ES-I3 (cell line): ENCODE data around the gene HAUS3.
"Not testable (repeated sequence)": the region's sequence is repeated elsewhere in the genome, so short reads cannot be mapped to it uniquely, and the experiment has no call there.

Experiments used
- H3K36me3 ChIP-seq: 2 replicates; pipeline ENCODE4 v1.6.1; 2013; ENCODE audit warnings: mild to moderate bottlenecking, low read length, control low read depth, moderate library complexity; ENCODE audit not compliant: insufficient read depth
- H3K4me1 ChIP-seq: 2 replicates; pipeline ENCODE4 v1.6.1; 2013; ENCODE audit warnings: mild to moderate bottlenecking, control low read depth, low read length; ENCODE audit not compliant: insufficient read depth
- H3K9ac ChIP-seq: 2 replicates; pipeline ENCODE4 v1.6.1; 2013; ENCODE audit warnings: low read depth, mild to moderate bottlenecking, low read length, moderate library complexity
- H3K9me3 ChIP-seq: 2 replicates; pipeline ENCODE4 v1.6.1; 2013; ENCODE audit warnings: mild to moderate bottlenecking, low read length, moderate library complexity; ENCODE audit not compliant: control insufficient read depth, insufficient read depth

The HAUS3 gene

DNA sequence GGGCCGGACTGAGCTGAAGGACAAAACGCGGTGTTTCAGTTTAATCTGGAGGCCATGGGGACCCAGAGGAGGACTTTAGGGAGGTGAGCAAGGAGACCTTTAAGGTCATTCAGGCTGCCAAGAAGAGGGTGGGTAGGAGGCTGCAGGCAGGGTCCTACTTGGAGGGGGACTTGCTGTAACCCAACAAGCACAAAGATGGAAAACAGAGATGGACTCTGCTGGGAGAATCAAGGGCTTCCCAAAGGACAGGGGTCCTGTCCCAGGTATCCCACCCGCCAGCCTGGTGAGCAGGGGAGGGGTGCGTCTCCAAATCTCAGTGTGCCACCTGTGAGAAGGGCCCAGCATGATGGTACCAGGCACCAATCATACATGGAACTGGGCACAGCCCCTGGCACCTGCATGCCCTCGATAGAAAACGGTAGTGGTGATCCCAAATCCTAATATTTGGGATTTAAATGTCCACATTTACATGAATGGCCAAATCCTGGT, 3.9 kb upstream of the HAUS3 start:
- Histone ChIP-seq H3K9ac (no peak overlapping the region), H3K9me3 (peaks cover 12% of the 10 kb centered on the region), H3K36me3 (no peaks in the 10 kb centered on the region), H3K4me1 (peaks cover 1% of the 10 kb centered on the region; the same call in 1 of the 2 replicates)

DNA sequence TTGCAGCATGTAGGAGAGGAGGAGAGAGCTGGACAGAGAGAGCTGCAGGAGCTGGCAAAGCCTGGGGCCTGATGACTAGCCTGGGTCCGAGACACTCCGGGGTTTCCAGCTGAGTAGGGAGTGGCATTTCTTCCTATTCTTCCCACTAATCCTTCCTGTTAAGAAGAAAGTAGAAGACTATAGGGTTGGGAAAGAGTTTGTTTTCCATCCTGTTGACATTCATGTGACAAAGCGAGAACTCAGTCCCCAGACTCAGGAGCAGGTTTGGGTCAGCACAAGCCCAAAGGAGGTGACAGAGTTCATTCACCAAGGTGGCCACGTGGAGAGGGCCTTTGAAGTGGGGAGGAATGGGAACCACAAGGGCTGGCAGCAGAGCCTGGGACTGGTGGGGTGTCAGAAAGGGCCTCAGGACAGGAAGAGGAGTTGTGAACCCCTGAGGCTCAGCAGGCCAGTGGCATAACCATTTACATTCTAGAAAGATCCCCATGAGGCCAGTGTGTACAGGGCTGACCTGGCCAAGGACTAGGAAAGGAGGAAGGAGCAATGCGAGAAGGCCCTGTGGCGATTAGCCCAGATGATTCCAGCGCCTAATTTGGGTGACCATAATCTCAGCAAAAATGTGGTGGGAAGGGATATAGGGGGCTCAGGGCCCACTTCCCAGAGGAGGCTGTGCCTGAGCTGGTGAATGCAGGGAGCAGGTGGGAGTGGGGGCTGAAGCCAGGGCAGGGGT, 3.3 kb upstream of the HAUS3 start:
- Histone ChIP-seq H3K36me3 (no peaks in the 10 kb centered on the region), H3K4me1 (peaks cover 7% of the 10 kb centered on the region; the same call in 1 of the 2 replicates), H3K9ac (no peak overlapping the region), H3K9me3 (peaks cover 12% of the 10 kb centered on the region)

GRCh38 chr4:2243681-2244380, 1.9 kb upstream of the HAUS3 start:
- Histone ChIP-seq H3K9me3 (peaks cover 12% of the 10 kb centered on the region), H3K9ac (no peak overlapping the region), H3K4me1 (peaks cover 8% of the 10 kb centered on the region; the same call in 1 of the 2 replicates), H3K36me3 (no peaks in the 10 kb centered on the region)

GRCh38 chr4:2241003-2241402, 918 bp downstream of the HAUS3 start:
- H3K4me1 ChIP-seq = peaks cover 8% of the 10 kb centered on the region; the same call in 1 of the 2 replicates
- H3K9ac ChIP-seq = peak overlapping the region; percentile 92
- H3K36me3 ChIP-seq = no peaks in the 10 kb centered on the region; the same call in 1 of the 2 replicates
- H3K9me3 ChIP-seq = peaks cover 12% of the 10 kb centered on the region

DNA sequence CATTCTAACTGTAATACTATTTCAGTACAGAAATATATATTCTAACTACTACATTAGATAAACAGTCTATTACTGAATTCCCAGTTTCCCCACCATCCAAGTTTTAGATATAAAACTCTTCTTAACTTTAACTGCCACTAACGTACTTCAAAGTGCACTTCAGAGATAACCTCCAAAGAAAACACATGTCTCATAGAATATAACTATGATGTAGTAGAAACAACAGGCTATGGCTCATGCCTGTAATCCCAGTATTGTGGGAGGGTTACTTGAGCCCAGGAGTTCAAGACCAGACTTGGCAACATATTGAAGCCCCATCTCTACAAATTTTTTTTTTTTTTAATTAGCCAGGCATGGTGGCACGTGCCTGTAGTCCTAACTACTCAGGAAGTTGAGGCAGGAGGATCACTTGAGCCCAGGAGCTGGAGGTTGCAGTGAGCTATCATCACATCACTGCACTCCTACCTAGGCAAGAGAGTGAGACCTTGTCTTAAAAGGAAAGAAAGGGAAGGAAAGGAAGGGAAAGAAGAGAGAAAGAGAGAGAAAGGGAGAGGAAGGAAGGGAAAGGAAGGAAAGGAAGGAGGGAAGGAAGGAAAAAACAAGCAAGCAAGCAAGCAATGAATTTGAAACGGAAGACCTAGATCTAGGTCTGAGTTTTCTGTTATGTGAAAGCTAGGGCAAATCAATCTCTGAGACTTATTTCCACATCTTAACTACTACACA, 4.8 kb downstream of the HAUS3 start:
- H3K4me1 ChIP-seq = peaks cover 8% of the 10 kb centered on the region; the same call in 1 of the 2 replicates
- H3K36me3 ChIP-seq = no peaks in the 10 kb centered on the region; the same call in none of the 2 replicates

GRCh38 chr4:2231082-2231481, 10.8 kb downstream of the HAUS3 start:
- no peaks in the 10 kb centered on the region; the same call in none of the 2 replicates for H3K36me3 ChIP-seq
- no peak overlapping the region for H3K9ac ChIP-seq
- no peaks in the 10 kb centered on the region for H3K4me1 ChIP-seq
- H3K9me3 ChIP-seq = no peaks in the 10 kb centered on the region

More for the DNA sequence above, 4.8 kb downstream of the HAUS3 start:
- H3K9me3 ChIP-seq = no peaks in the 10 kb centered on the region
- H3K9ac ChIP-seq = no peak overlapping the region

GRCh38 chr4:2226261-2226660, 15.7 kb downstream of the HAUS3 start:
- no peaks in the 10 kb centered on the region for H3K9me3 ChIP-seq
- no peak overlapping the region for H3K9ac ChIP-seq
- peaks cover 17% of the 10 kb centered on the region for H3K4me1 ChIP-seq
- no peaks in the 10 kb centered on the region; the same call in 1 of the 2 replicates for H3K36me3 ChIP-seq

- Histone ChIP-seq H3K9ac (no peak overlapping the region), H3K4me1 (peaks cover 24% of the 10 kb centered on the region), H3K9me3 (no peaks in the 10 kb centered on the region), H3K36me3 (no peaks in the 10 kb centered on the region; the same call in 1 of the 2 replicates)
These were observed 19.1 kb downstream of the HAUS3 start for GRCh38 chr4:2222838-2223237.

- peaks cover 24% of the 10 kb centered on the region for H3K4me1 ChIP-seq
- H3K9me3 ChIP-seq, H3K9ac ChIP-seq, H3K36me3 ChIP-seq: not testable (repeated sequence)
These were observed 20.5 kb downstream of the HAUS3 start for GRCh38 chr4:2221378-2221777.

GRCh38 chr4:2220016-2220630, 21.8 kb downstream of the HAUS3 start:
- no peaks in the 10 kb centered on the region for H3K9me3 ChIP-seq
- no peak overlapping the region for H3K9ac ChIP-seq
- H3K4me1 ChIP-seq = peaks cover 24% of the 10 kb centered on the region
- no peaks in the 10 kb centered on the region for H3K36me3 ChIP-seq

- Histone ChIP-seq H3K9ac (no peak overlapping the region), H3K36me3 (no peaks in the 10 kb centered on the region), H3K4me1 (peaks cover 24% of the 10 kb centered on the region), H3K9me3 (no peaks in the 10 kb centered on the region)
These were observed 22.6 kb downstream of the HAUS3 start for GRCh38 chr4:2219233-2219760.

DNA sequence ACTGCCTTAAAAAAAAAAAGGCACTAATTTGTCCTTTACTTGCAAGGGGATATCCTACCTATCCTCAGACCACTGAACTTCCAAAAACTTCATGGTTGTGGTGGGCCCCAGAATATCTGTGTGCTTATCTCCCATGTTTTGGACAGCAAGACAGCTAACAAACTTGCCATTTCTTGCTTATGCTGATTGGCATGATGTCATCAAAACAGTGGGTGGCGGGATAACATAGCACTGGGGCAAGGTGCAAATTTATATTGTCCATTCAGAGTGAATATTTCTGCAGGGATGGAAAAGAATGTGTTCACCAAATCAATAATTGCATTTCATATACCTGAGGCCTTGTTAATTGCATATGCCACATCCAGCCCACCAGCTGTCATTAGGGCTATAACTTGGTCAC, 23.5 kb downstream of the HAUS3 start:
- Histone ChIP-seq H3K9me3 (no peaks in the 10 kb centered on the region), H3K9ac (no peak overlapping the region), H3K4me1 (peaks cover 24% of the 10 kb centered on the region), H3K36me3 (no peaks in the 10 kb centered on the region)

DNA sequence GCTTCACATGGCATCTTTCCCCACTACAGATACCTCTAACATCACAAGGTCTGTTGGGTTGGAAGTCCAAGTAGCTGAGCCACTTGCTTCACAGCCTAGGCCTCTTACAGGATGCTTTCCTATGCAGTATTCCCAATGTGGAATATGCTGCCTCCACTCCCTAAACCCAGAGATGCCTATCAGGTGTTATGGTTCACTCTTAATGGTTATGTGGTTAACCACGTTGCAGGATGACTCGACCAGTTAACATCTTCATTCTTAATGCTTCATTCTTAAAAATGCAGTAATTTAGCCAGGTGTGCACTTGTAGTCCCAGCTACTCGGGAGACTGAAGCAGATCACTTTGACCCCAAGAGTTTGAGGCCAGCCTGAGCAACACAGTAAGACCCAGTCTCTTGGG, 24.2 kb downstream of the HAUS3 start:
- no peaks in the 10 kb centered on the region for H3K36me3 ChIP-seq
- no peak overlapping the region for H3K9ac ChIP-seq
- H3K9me3 ChIP-seq = no peaks in the 10 kb centered on the region
- peaks cover 20% of the 10 kb centered on the region for H3K4me1 ChIP-seq

DNA sequence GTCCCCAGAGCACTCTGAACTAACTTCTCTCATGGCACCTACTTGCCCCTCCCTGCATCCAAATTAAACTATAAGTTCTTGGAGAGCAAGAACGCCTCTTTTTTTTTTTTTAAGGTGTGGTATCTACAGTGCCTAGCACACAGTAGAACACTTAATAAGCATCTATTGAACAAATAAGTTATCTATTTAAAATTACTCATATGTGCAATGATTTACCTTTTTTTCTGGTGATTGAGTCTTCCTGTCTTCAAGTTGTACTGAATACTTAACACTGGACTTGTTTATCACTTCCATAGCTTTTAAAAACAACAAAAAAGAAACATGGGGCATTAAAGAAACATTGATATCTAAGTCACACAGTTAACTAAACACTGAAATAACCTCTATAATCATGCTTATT, 29.1 kb downstream of the HAUS3 start:
- no peak overlapping the region for H3K9ac ChIP-seq
- no peaks in the 10 kb centered on the region for H3K9me3 ChIP-seq
- H3K36me3 ChIP-seq = no peaks in the 10 kb centered on the region
- no peaks in the 10 kb centered on the region for H3K4me1 ChIP-seq
